ENCODE data around the gene ADD3. TPM values are rescaled to one million over a fixed set of nuclear protein-coding genes. Genes with fewer than 3 reads are reported as not detected.

The ADD3 gene
- total RNA-seq, 2 donors from 2014 or later: 37.9 to 40.5 TPM

- 64 to 77% methylated on average over 4 of the region's 4 CpGs for WGBS, 2 donors
- intact Hi-C loops (cut with DNase I): loop anchor here (10.0 kb wide), 1 partner anchor 132 kb away; no protein-coding TSS in a partner anchor
- DNase-seq: no peak
- no peak for TF ChIP-seq POLR2A (IDR thresholded peaks at IDR 0.05)
- TF ChIP-seq CTCF (IDR thresholded peaks at IDR 0.05): no peak
- H3K27ac ChIP-seq: no peak overlapping the region
- ATAC-seq: no peak
- no peak overlapping the region for H3K4me3 ChIP-seq
- no peaks in the 10 kb centered on the region for H3K9me3 ChIP-seq
- H3K4me1 ChIP-seq: peaks cover 32% of the 10 kb centered on the region
- no peaks in the 10 kb centered on the region for H3K36me3 ChIP-seq (replicated peaks in 1 of 2; ENCODE audit: insufficient read depth in 1 of 2, low read depth in 2 of 2)
- no peaks in the 10 kb centered on the region for H3K27me3 ChIP-seq
These were observed 9.3 kb downstream of the ADD3 start for GRCh38 chr10:110017052-110017451.

- Histone ChIP-seq H3K36me3 (replicated peaks in 1 of 2; ENCODE audit: insufficient read depth in 1 of 2, low read depth in 2 of 2) (no peaks in the 10 kb centered on the region), H3K27ac (no peak overlapping the region), H3K4me3 (no peak overlapping the region), H3K27me3 (no peaks in the 10 kb centered on the region), H3K4me1 (peaks cover 30% of the 10 kb centered on the region), H3K9me3 (no peaks in the 10 kb centered on the region)
- ATAC-seq (no peak), DNase-seq (no peak)
- intact Hi-C loops (cut with DNase I): loop anchor here (10.0 kb wide), 1 partner anchor 133 kb away; no protein-coding TSS in a partner anchor
- TF ChIP-seq CTCF (IDR thresholded peaks at IDR 0.05) (no peak), POLR2A (IDR thresholded peaks at IDR 0.05) (no peak)
- WGBS, 2 donors: 80 to 81% methylated on average over 1 of the region's 1 CpG
These were observed 10.1 kb downstream of the ADD3 start for GRCh38 chr10:110017907-110018306.

GRCh38 chr10:110020265-110020664 is 12.5 kb downstream of the ADD3 start:
- Histone ChIP-seq H3K27ac (no peak overlapping the region), H3K36me3 (replicated peaks in 1 of 2; ENCODE audit: insufficient read depth in 1 of 2, low read depth in 2 of 2) (no peaks in the 10 kb centered on the region), H3K4me1 (peaks cover 18% of the 10 kb centered on the region), H3K9me3 (no peaks in the 10 kb centered on the region), H3K4me3 (no peak overlapping the region), H3K27me3 (no peaks in the 10 kb centered on the region)
- ATAC-seq: no peak
- WGBS, 2 donors: 82 to 84% methylated on average over 6 of the region's 6 CpGs
- no peak for DNase-seq
- TF ChIP-seq CTCF (IDR thresholded peaks at IDR 0.05) (no peak), POLR2A (IDR thresholded peaks at IDR 0.05) (no peak)
- intact Hi-C loops (cut with DNase I): no loop called here

GRCh38 chr10:110022716-110023504 is 15.1 kb downstream of the ADD3 start:
- TF ChIP-seq CTCF (IDR thresholded peaks at IDR 0.05) (no peak), POLR2A (IDR thresholded peaks at IDR 0.05) (no peak)
- DNase-seq: no peak
- no peak for ATAC-seq
- Histone ChIP-seq H3K4me1 (peaks cover 4% of the 10 kb centered on the region), H3K27me3 (no peaks in the 10 kb centered on the region), H3K4me3 (no peak overlapping the region), H3K27ac (no peak overlapping the region), H3K9me3 (no peaks in the 10 kb centered on the region), H3K36me3 (replicated peaks in 1 of 2; ENCODE audit: insufficient read depth in 1 of 2, low read depth in 2 of 2) (no peaks in the 10 kb centered on the region)
- intact Hi-C loops (cut with DNase I): no loop called here
- 42 to 52% methylated on average over 2 of the region's 2 CpGs for WGBS, 2 donors

Measured in body of pancreas (tissue), 4 donors.